GM12878 (cell line): Measurements from ENCODE around the gene CTAGE9.

Source experiments
- BRCA1 ChIP-seq: IDR thresholded peaks from 2 replicates; pipeline ENCODE4 v1.6.1; 2011; ENCODE audit warnings: low read depth, low read length, improper control_type of control experiment
- EGR1 ChIP-seq, 2 experiments: IDR thresholded peaks; 1 replicate in 1 of 2; 2 replicates in 1 of 2; pipeline ENCODE4 v1.6.1; 2011 to 2012; ENCODE audit warnings: low read depth in 2 of 2, low read length in 2 of 2, borderline replicate concordance in 1 of 2, mild to moderate bottlenecking in 1 of 2, moderate library complexity in 1 of 2
- EZH2 ChIP-seq: IDR thresholded peaks from 2 replicates; pipeline ENCODE4 v1.6.1; 2012; ENCODE audit warnings: low read depth, mild to moderate bottlenecking, control low read depth, inconsistent platforms, low read length, borderline replicate concordance; ENCODE audit not compliant: control insufficient read depth
- HDAC2 ChIP-seq: fragments of 200-600 bp; sonication (generic); IDR thresholded peaks from 2 replicates; pipeline ENCODE4 v1.6.1; 2017
- POLR2A ChIP-seq: IDR thresholded peaks from 2 replicates; pipeline ENCODE4 v1.6.1; 2011; ENCODE audit warnings: low read depth, mild to moderate bottlenecking, low read length
- REST ChIP-seq: IDR thresholded peaks from 2 replicates; pipeline ENCODE4 v1.6.1; 2012; ENCODE audit warnings: mild to moderate bottlenecking, low read depth, low read length
- SP1 ChIP-seq: IDR thresholded peaks from one replicate; pipeline ENCODE4 v1.6.1; 2011; ENCODE audit warnings: low read depth, low read length
- YY1 ChIP-seq: IDR thresholded peaks from 2 replicates; pipeline ENCODE4 v1.6.1; 2011; ENCODE audit warnings: low read depth, mild to moderate bottlenecking, low read length
- TF ChIP-seq, protein P1 (sequence below), 3 experiments: IDR thresholded peaks in 2 of 3; conservative IDR thresholded peaks in 1 of 3; 2 replicates each; pipeline ENCODE4 v1.5.1; 2011; ENCODE audit warnings: low read depth in 3 of 3, low read length in 3 of 3, mild to moderate bottlenecking in 3 of 3, control low read depth in 2 of 3, moderate library complexity in 2 of 3, inconsistent platforms in 1 of 3, mixed read lengths in 1 of 3; ENCODE audit not compliant: control insufficient read depth in 2 of 3, insufficient read depth in 1 of 3; ENCODE audit errors: extremely low read depth in 1 of 3

DNA sequence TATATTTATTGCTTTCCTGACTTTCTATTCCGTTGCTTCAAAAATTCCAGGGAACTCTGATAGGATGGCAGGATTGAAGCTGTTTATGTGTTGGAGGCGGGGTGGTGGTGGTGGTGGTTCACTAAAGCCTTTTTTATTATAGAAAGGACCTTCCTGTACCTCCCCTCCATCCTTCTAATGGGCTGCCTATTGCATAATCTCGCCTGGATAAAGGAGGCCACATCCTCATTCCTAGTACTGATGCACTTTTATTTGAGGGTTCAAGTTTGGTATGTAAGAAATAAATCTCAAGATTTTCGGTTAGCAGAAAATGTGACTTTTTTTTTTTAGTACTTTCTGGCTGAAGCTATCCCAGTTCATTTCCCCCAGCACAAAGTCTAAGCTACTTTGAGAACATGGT, 18.7 kb upstream of the CTAGE9 start:
- TF ChIP-seq SP1 (no peak), EZH2 (no peak), REST (no peak), YY1 (no peak), EGR1 (IDR thresholded peaks at IDR 0.05; ENCODE audit: borderline replicate concordance in 1 of 2, low read depth in 2 of 2, low read length in 2 of 2) (no peak), HDAC2 (no peak), BRCA1 (no peak), POLR2A (no peak)
- TF ChIP-seq, protein P1, sequence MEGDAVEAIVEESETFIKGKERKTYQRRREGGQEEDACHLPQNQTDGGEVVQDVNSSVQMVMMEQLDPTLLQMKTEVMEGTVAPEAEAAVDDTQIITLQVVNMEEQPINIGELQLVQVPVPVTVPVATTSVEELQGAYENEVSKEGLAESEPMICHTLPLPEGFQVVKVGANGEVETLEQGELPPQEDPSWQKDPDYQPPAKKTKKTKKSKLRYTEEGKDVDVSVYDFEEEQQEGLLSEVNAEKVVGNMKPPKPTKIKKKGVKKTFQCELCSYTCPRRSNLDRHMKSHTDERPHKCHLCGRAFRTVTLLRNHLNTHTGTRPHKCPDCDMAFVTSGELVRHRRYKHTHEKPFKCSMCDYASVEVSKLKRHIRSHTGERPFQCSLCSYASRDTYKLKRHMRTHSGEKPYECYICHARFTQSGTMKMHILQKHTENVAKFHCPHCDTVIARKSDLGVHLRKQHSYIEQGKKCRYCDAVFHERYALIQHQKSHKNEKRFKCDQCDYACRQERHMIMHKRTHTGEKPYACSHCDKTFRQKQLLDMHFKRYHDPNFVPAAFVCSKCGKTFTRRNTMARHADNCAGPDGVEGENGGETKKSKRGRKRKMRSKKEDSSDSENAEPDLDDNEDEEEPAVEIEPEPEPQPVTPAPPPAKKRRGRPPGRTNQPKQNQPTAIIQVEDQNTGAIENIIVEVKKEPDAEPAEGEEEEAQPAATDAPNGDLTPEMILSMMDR (IDR thresholded peaks at IDR 0.05 in 2 of 3, conservative IDR thresholded peaks at IDR 0.05 in 1 of 3; ENCODE audit: control insufficient read depth in 2 of 3, extremely low read depth in 1 of 3, insufficient read depth in 1 of 3, low read depth in 3 of 3, low read length in 3 of 3) = no peak
